GM12891 (cell line): ENCODE results near the gene TNS3.

ENCODE experiments used
- PAX5 ChIP-seq: IDR thresholded peaks from 2 replicates; pipeline ENCODE4 v1.6.1; 2011; ENCODE audit warnings: low read length, moderate library complexity, mild to moderate bottlenecking; ENCODE audit not compliant: insufficient read depth, severe bottlenecking
- POLR2A ChIP-seq: IDR thresholded peaks from 2 replicates; pipeline ENCODE4 v1.6.1; 2011; ENCODE audit warnings: low read depth, low read length, control low read depth
- POLR2AphosphoS5 ChIP-seq: IDR thresholded peaks from 2 replicates; pipeline ENCODE4 v1.6.1; 2011; ENCODE audit warnings: low read depth, low read length, control low read depth
- SPI1 ChIP-seq: IDR thresholded peaks from 2 replicates; pipeline ENCODE4 v1.6.1; 2011; ENCODE audit warnings: low read depth, low read length, control low read depth
- TAF1 ChIP-seq: IDR thresholded peaks from 2 replicates; pipeline ENCODE4 v1.6.1; 2011; ENCODE audit warnings: low read depth, low read length, control low read depth

DNA sequence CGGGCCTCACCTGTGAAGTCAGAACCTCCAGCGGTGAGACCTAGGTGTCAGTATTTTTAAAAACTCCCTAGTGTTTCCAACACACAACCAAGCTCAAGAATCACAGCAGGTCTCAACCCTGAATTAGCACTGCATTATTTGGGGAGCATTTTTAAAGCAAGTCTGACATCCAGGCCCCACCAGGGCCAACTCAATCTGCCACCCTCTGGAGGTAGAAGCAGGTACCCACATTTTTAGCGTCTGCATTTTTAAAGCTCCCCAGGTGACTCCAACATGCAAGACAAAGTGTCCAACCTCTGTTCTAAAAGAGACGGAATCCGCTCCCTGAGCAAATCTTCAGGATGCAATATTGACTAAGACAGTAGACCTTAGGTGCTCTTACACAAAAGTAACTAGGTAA lies 225.7 kb downstream of the TNS3 start:
- TF ChIP-seq POLR2AphosphoS5 (no peak), TAF1 (no peak), POLR2A (no peak), SPI1 (no peak), PAX5 (no peak)
